Mucosa of descending colon (tissue), 3 donors: ENCODE data around the gene SYT9. TPM values are rescaled to one million over a fixed set of nuclear protein-coding genes. Genes with fewer than 3 reads are reported as not detected.

Experiments
- ATAC-seq: fragments of 200-7000 bp; cut with Tn5 transposase; one replicate; pipeline ENCODE4 v1.9.1; 2020; ENCODE audit warnings: mild to moderate bottlenecking, moderate library complexity
- DNase-seq, 3 donors: peaks; one replicate each; pipeline ENCODE4 v3.0.0-alpha.2; 2020
- H3K36me3 ChIP-seq: fragments of 200-600 bp; one replicate; pipeline ENCODE4 v1.8.0; 2021; ENCODE audit warnings: low read depth, mild to moderate bottlenecking
- H3K4me1 ChIP-seq: fragments of 200-600 bp; one replicate; pipeline ENCODE4 v1.8.0; 2021; ENCODE audit warnings: low read depth, mild to moderate bottlenecking
- H3K4me3 ChIP-seq: fragments of 200-600 bp; one replicate; pipeline ENCODE4 v1.8.0; 2021; ENCODE audit warnings: mild to moderate bottlenecking
- H3K9me3 ChIP-seq: fragments of 200-600 bp; one replicate; pipeline ENCODE4 v1.8.0; 2021; ENCODE audit warnings: mild to moderate bottlenecking
- CTCF ChIP-seq: fragments of 200-600 bp; IDR thresholded peaks from one replicate; pipeline ENCODE4 v1.8.0; 2022; ENCODE audit warnings: antibody characterized with exemption, mild to moderate bottlenecking
- intact Hi-C, 2 donors: fragments of 100-400 bp; cut with DNase I in 1 of 2; cut with micrococcal nuclease in 1 of 2; formaldehyde crosslinking; loops; one replicate each; pipeline versions ENCODE4 v1.11.0 to v1.11.1; 2022; cut with DNase I, micrococcal nuclease
- total RNA-seq, 3 donors: library from RNA; stranded (reverse); fragmentation: NEBNext Ultra II Directional in 2 of 3; extraction: Animal tissue kit (Norgen Biotek cat#: 25700) in 2 of 3; gene quantifications; one replicate each; pipeline versions ENCODE4 v1.2.1 to v1.2.4, GENCODE V29; 2021 to 2023
- donor health status: DM: no; HTN: no; CAD: no; lungs with moderate emphysema.
- donor health status: DM: no; HTN: no; CAD: no.
- donor health status: DM: no; HTN: yes; CAD: no.

Gene SYT9
- total RNA-seq, 3 donors from 2014 or later = 0.12 to 0.57 (median 0.14) TPM

GRCh38 chr11:7307836-7308235 lies 56.1 kb downstream of the SYT9 start:
- no peak for TF ChIP-seq CTCF
- ATAC-seq (no peak), DNase-seq (peak in 1 of 3 donors; percentile 3)
- H3K9me3 ChIP-seq = no peaks in the 10 kb centered on the region
- H3K4me3 ChIP-seq = no peak overlapping the region
- H3K36me3 ChIP-seq = no peaks in the 10 kb centered on the region
- intact Hi-C loops = no loop called here
- H3K4me1 ChIP-seq = no peaks in the 10 kb centered on the region

- intact Hi-C loops = no loop called here
These were observed 60.2 kb downstream of the SYT9 start for GRCh38 chr11:7311903-7312302.

GRCh38 chr11:7314811-7315604 lies 63.3 kb downstream of the SYT9 start:
- H3K9me3 ChIP-seq = no peaks in the 10 kb centered on the region
- DNase-seq = no peak
- ATAC-seq = no peak
- no peak overlapping the region for H3K4me3 ChIP-seq
- intact Hi-C loops = no loop called here
- TF ChIP-seq CTCF = no peak
- no peaks in the 10 kb centered on the region for H3K36me3 ChIP-seq
- H3K4me1 ChIP-seq = no peaks in the 10 kb centered on the region

More at GRCh38 chr11:7311903-7312302, 60.2 kb downstream of the SYT9 start:
- no peak for ATAC-seq
- no peaks in the 10 kb centered on the region for H3K4me1 ChIP-seq
- no peak overlapping the region for H3K4me3 ChIP-seq
- H3K9me3 ChIP-seq = no peaks in the 10 kb centered on the region
- no peak for TF ChIP-seq CTCF
- no peaks in the 10 kb centered on the region for H3K36me3 ChIP-seq
- no peak for DNase-seq

GRCh38 chr11:7319501-7319900 lies 67.8 kb downstream of the SYT9 start:
- no peaks in the 10 kb centered on the region for H3K9me3 ChIP-seq
- no peak for ATAC-seq
- TF ChIP-seq CTCF = no peak
- DNase-seq = no peak
- no peaks in the 10 kb centered on the region for H3K4me1 ChIP-seq
- no peak overlapping the region for H3K4me3 ChIP-seq
- no peaks in the 10 kb centered on the region for H3K36me3 ChIP-seq
- intact Hi-C loops = no loop called here

- TF ChIP-seq CTCF = no peak
- no peak overlapping the region for H3K4me3 ChIP-seq
- H3K4me1 ChIP-seq = no peaks in the 10 kb centered on the region
- no peaks in the 10 kb centered on the region for H3K36me3 ChIP-seq
- H3K9me3 ChIP-seq = no peaks in the 10 kb centered on the region
- intact Hi-C loops = no loop called here
- ATAC-seq = no peak
- no peak for DNase-seq
These were observed 68.6 kb downstream of the SYT9 start for GRCh38 chr11:7320306-7320705.
